Endothelial cell of umbilical vein (primary cell): ENCODE results near the gene ADGRD2. TPM values are rescaled to one million over a fixed set of nuclear protein-coding genes. Genes with fewer than 3 reads are reported as not detected.

Source experiments
- BruUV-seq: library from RNA; stranded (reverse); fragments of 400-500 nt; replicated peaks from 2 replicates; lab custom pipeline; 2021; lab: Mats Ljungman, UMichigan
- CTCF ChIA-PET: fragments of 300-600, 350-600 bp; sonication (Branson Sonifier 250); formaldehyde crosslinking; loops from one replicate; lab custom pipeline; 2021; ENCODE audit warnings: antibody characterized with exemption, inconsistent platforms; lab: Charles Lee
- POLR2A ChIA-PET: fragments of 300-600, 350-600 bp; sonication (Branson Sonifier 250); formaldehyde crosslinking; loops from one replicate; lab custom pipeline; 2021; ENCODE audit warnings: antibody characterized with exemption, inconsistent platforms; lab: Charles Lee
- DNase-seq: peaks from one replicate; pipeline ENCODE4 v3.0.0-alpha.2; 2011; ENCODE audit warnings: low read depth, low spot score
- FAIRE-seq: peaks from 2 replicates; lab custom pipeline; 2011; peaks lifted over from hg19 to GRCh38; lab: Jason Lieb, UNC
- H2AFZ ChIP-seq: 2 replicates; pipeline ENCODE4 v1.6.0; 2012; ENCODE audit warnings: low read depth, low read length, control low read depth, inconsistent platforms
- H3K27ac ChIP-seq: 2 replicates; pipeline ENCODE4 v1.5.1; 2011; ENCODE audit warnings: low read depth, mild to moderate bottlenecking, control low read depth, low read length, moderate library complexity; ENCODE audit not compliant: insufficient read depth
- H3K27me3 ChIP-seq, 2 experiments: 2 replicates each; pipeline versions ENCODE4 v1.6.0 to v1.6.1; 2011; ENCODE audit warnings: low read length in 2 of 2, mixed read lengths in 1 of 2; ENCODE audit not compliant: control insufficient read depth in 2 of 2, insufficient read depth in 2 of 2
- H3K36me3 ChIP-seq, 2 experiments: 2 replicates in 1 of 2; 3 replicates in 1 of 2; pipeline ENCODE4 v1.5.1; 2011; ENCODE audit warnings: low read length in 2 of 2, mild to moderate bottlenecking in 1 of 2, moderate library complexity in 1 of 2; ENCODE audit not compliant: control insufficient read depth in 2 of 2, insufficient read depth in 2 of 2; ENCODE audit errors: extremely low read depth in 1 of 2
- H3K4me1 ChIP-seq: 3 replicates; pipeline ENCODE4 v1.5.1; 2011; ENCODE audit warnings: mild to moderate bottlenecking, low read length; ENCODE audit not compliant: control insufficient read depth, insufficient read depth; ENCODE audit errors: extremely low read depth
- H3K4me2 ChIP-seq: 2 replicates; pipeline ENCODE4 v1.6.1; 2011; ENCODE audit warnings: low read length, control low read depth, mixed read lengths; ENCODE audit not compliant: insufficient read depth
- H3K4me3 ChIP-seq, 3 experiments: fragments of 200-600 bp in 1 of 3; sonication (generic), shearing (Covaris generic) in 1 of 3; replicated peaks in 1 of 3; 2 replicates each; pipeline ENCODE4 v1.5.1; 2011 to 2016; ENCODE audit warnings: control low read depth in 3 of 3, low read length in 3 of 3, mild to moderate bottlenecking in 2 of 3, inconsistent platforms in 1 of 3, low read depth in 1 of 3, moderate library complexity in 1 of 3; ENCODE audit not compliant: insufficient read depth in 1 of 3
- H3K79me2 ChIP-seq: 2 replicates; pipeline ENCODE4 v1.6.0; 2012; ENCODE audit warnings: low read length, inconsistent platforms; ENCODE audit not compliant: control insufficient read depth, insufficient read depth
- H3K9ac ChIP-seq: replicated peaks from 2 replicates; pipeline ENCODE3; 2011; ENCODE audit warnings: low read length, control low read depth; ENCODE audit not compliant: insufficient read depth; ENCODE audit errors: extremely low read depth
- H3K9me1 ChIP-seq: replicated peaks from 3 replicates; pipeline ENCODE4 v1.6.0; 2011; ENCODE audit warnings: mild to moderate bottlenecking, low read length; ENCODE audit not compliant: control insufficient read depth, insufficient read depth; ENCODE audit errors: extremely low read depth
- H3K9me3 ChIP-seq: replicated peaks from 2 replicates; pipeline ENCODE4 v1.5.1; 2012; ENCODE audit warnings: low read length, inconsistent platforms; ENCODE audit not compliant: control insufficient read depth, insufficient read depth
- H4K20me1 ChIP-seq: replicated peaks from 2 replicates; pipeline ENCODE3; 2011; ENCODE audit warnings: mild to moderate bottlenecking, low read length; ENCODE audit not compliant: control insufficient read depth, insufficient read depth; ENCODE audit errors: extremely low read depth
- CTCF ChIP-seq, 2 donors: IDR thresholded peaks; 1 replicate in 1 of 2; 2 replicates in 1 of 2; pipeline ENCODE4 v1.5.1; 2011; ENCODE audit warnings: low read length in 2 of 2, mild to moderate bottlenecking in 2 of 2, moderate library complexity in 2 of 2, control low read depth in 1 of 2, inconsistent platforms in 1 of 2, low read depth in 1 of 2; ENCODE audit not compliant: insufficient read depth in 1 of 2; ENCODE audit errors: extremely low read depth in 1 of 2
- EZH2 ChIP-seq: IDR thresholded peaks from 2 replicates; pipeline ENCODE4 v1.6.1; 2012; ENCODE audit warnings: borderline replicate concordance, low read depth, mild to moderate bottlenecking, moderate library complexity, low read length, inconsistent platforms; ENCODE audit not compliant: severe bottlenecking
- FOS ChIP-seq: IDR thresholded peaks from 2 replicates; pipeline ENCODE4 v1.6.1; 2011; ENCODE audit warnings: mild to moderate bottlenecking, low read length, moderate library complexity, borderline replicate concordance; ENCODE audit not compliant: insufficient read depth
- GATA2 ChIP-seq: IDR thresholded peaks from 2 replicates; pipeline ENCODE4 v1.7.0; 2011; ENCODE audit warnings: low read depth, mild to moderate bottlenecking, moderate library complexity, mixed read lengths, low read length; ENCODE audit not compliant: insufficient read length, insufficient read depth
- JUN ChIP-seq: IDR thresholded peaks from 2 replicates; pipeline ENCODE4 v1.6.1; 2011; ENCODE audit warnings: borderline replicate concordance, low read depth; ENCODE audit not compliant: insufficient read length, insufficient read depth
- MAX ChIP-seq: IDR thresholded peaks from 2 replicates; pipeline ENCODE4 v1.6.1; 2011; ENCODE audit not compliant: insufficient read depth, insufficient read length
- MYC ChIP-seq: IDR thresholded peaks from one replicate; pipeline ENCODE4 v1.6.1; 2011; ENCODE audit warnings: mild to moderate bottlenecking, low read depth, low read length
- POLR2A ChIP-seq: IDR thresholded peaks from 2 replicates; pipeline ENCODE4 v1.6.1; 2012; ENCODE audit warnings: low read depth, mild to moderate bottlenecking, control low read depth, low read length
- POLR2AphosphoS5 ChIP-seq: IDR thresholded peaks from 2 replicates; pipeline ENCODE4 v1.6.1; 2012; ENCODE audit warnings: low read depth, mild to moderate bottlenecking, control low read depth, low read length, moderate library complexity; ENCODE audit not compliant: insufficient read depth
- dilution Hi-C: fragments of 300-500 bp; cut with MboI; formaldehyde crosslinking; loops from one replicate; pipeline ENCODE4 v1.15.0; 2019; ENCODE audit warnings: low sequenced_read_pairs; ENCODE audit not compliant: extremely low pct_ligation_motif_present
- intact Hi-C: fragments of 100-400 bp; cut with micrococcal nuclease; formaldehyde crosslinking; loops from one replicate; pipeline ENCODE4 v1.10.0; 2022
- polyA plus RNA-seq, 4 experiments: library from polyadenylated mRNA; depleted of rRNA in 3 of 4; stranded (reverse) in 3 of 4; unstranded in 1 of 4; fragments of >200 nt; gene quantifications; 2 replicates each; pipeline versions ENCODE4 v1.2.1 to v1.2.3, GENCODE V29; 2011 to 2012; ENCODE audit warnings: missing spikeins in 1 of 4
- total RNA-seq: library from RNA; stranded (reverse); gene quantifications from 2 replicates; pipeline ENCODE4 v1.2.3, GENCODE V29; 2021

The ADGRD2 gene
- total and polyA plus RNA-seq, 2 donors (not counting 3 experiments of a cell fraction or from before 2014, with no cell fraction given): not detected

- Histone ChIP-seq H3K4me3 (no peak overlapping the region), H3K4me2 (no peak overlapping the region), H4K20me1 (no peaks in the 10 kb centered on the region), H3K27ac (no peak overlapping the region), H2AFZ (no peak overlapping the region), H3K27me3 (peaks cover 0 to 4% of the 10 kb centered on the region in 2 experiments), H3K36me3 (no peaks in the 10 kb centered on the region), H3K4me1 (no peaks in the 10 kb centered on the region), H3K79me2 (no peaks in the 10 kb centered on the region), H3K9me3 (no peaks in the 10 kb centered on the region), H3K9me1 (no peaks in the 10 kb centered on the region), H3K9ac (no peak overlapping the region)
- TF ChIP-seq EZH2: no peak
- no peak for TF ChIP-seq MAX
- TF ChIP-seq JUN: no peak
- TF ChIP-seq CTCF (IDR thresholded peaks at IDR 0.05; ENCODE audit: extremely low read depth in 1 of 2, insufficient read depth in 1 of 2, low read depth in 1 of 2, low read length in 2 of 2): no peak
- TF ChIP-seq FOS: no peak
- no peak for TF ChIP-seq POLR2AphosphoS5
- no peak for TF ChIP-seq MYC
- TF ChIP-seq POLR2A: no peak
- no peak for TF ChIP-seq GATA2
- ChIA-PET CTCF (no interaction called here), POLR2A (no interaction called here)
- intact Hi-C loops (no loop called here), dilution Hi-C loops (no loop called here)
- DNase-seq: no peak
- BruUV-seq: no TSS peak
- FAIRE-seq: no peak
Observed at GRCh38 chr9:124438091-124438490, 12.2 kb upstream of the ADGRD2 start.
